Glutamatergic neuron (in vitro differentiated cells): ENCODE data around the gene AFG3L2. TPM values are rescaled to one million over a fixed set of nuclear protein-coding genes. Genes with fewer than 3 reads are reported as not detected.

Source experiments
- DNase-seq: peaks from one replicate; pipeline ENCODE4 v3.0.0; 2022
- H3K27ac Mint-ChIP-seq: one replicate; pipeline ENCODE4 v1.8.0; 2020; ENCODE audit warnings: mild to moderate bottlenecking, mixed read lengths, inconsistent platforms; ENCODE audit not compliant: unreplicated experiment
- H3K27me3 Mint-ChIP-seq: one replicate; pipeline ENCODE4 v1.8.0; 2020; ENCODE audit warnings: mild to moderate bottlenecking, moderate library complexity, mixed read lengths, inconsistent platforms; ENCODE audit not compliant: unreplicated experiment
- H3K36me3 Mint-ChIP-seq: one replicate; pipeline ENCODE4 v1.8.0; 2020; ENCODE audit warnings: mild to moderate bottlenecking, mixed read lengths, inconsistent platforms; ENCODE audit not compliant: unreplicated experiment
- H3K4me1 Mint-ChIP-seq: one replicate; pipeline ENCODE4 v1.8.0; 2020; ENCODE audit warnings: mild to moderate bottlenecking, low read depth, mixed read lengths, inconsistent platforms; ENCODE audit not compliant: unreplicated experiment
- H3K4me3 Mint-ChIP-seq: one replicate; pipeline ENCODE4 v1.8.0; 2020; ENCODE audit warnings: mild to moderate bottlenecking, mixed read lengths, inconsistent platforms; ENCODE audit not compliant: unreplicated experiment
- H3K9me3 Mint-ChIP-seq: one replicate; pipeline ENCODE4 v1.8.0; 2020; ENCODE audit warnings: mild to moderate bottlenecking, moderate library complexity, mixed read lengths, inconsistent platforms; ENCODE audit not compliant: unreplicated experiment
- CTCF ChIP-seq: fragments of 200-600 bp; sonication (generic); IDR thresholded peaks from one replicate; pipeline ENCODE4 v1.5.0; 2021; ENCODE audit not compliant: partially characterized antibody, unreplicated experiment
- total RNA-seq: library from RNA; stranded (reverse); fragmentation: NEBNext Ultra II Directional; extraction: Animal tissue kit (Norgen Biotek cat#: 25700); gene quantifications from one replicate; pipeline ENCODE4 v1.2.1, GENCODE V29; 2021; ENCODE audit not compliant: unreplicated experiment

Gene AFG3L2
- total RNA-seq, 1 donor from 2014 or later, result 46.7 TPM

GRCh38 chr18:12397254-12397653 is 20.2 kb upstream of the AFG3L2 start:
- Mint-ChIP-seq H3K9me3 (peaks cover 4% of the 10 kb centered on the region), H3K27ac (no peak overlapping the region), H3K27me3 (peaks cover 3% of the 10 kb centered on the region), H3K36me3 (no peaks in the 10 kb centered on the region), H3K4me1 (no peaks in the 10 kb centered on the region), H3K4me3 (no peak overlapping the region)
- DNase-seq, result no peak
- TF ChIP-seq CTCF, result no peak

GRCh38 chr18:12394428-12394827 is 17.4 kb upstream of the AFG3L2 start:
- no peak overlapping the region for H3K4me3 Mint-ChIP-seq
- no peak for TF ChIP-seq CTCF
- DNase-seq, result no peak
- peaks cover 2% of the 10 kb centered on the region for H3K9me3 Mint-ChIP-seq
- H3K27me3 Mint-ChIP-seq, result no peaks in the 10 kb centered on the region
- no peaks in the 10 kb centered on the region for H3K36me3 Mint-ChIP-seq
- H3K4me1 Mint-ChIP-seq, result no peaks in the 10 kb centered on the region
- H3K27ac Mint-ChIP-seq, result no peak overlapping the region

DNA sequence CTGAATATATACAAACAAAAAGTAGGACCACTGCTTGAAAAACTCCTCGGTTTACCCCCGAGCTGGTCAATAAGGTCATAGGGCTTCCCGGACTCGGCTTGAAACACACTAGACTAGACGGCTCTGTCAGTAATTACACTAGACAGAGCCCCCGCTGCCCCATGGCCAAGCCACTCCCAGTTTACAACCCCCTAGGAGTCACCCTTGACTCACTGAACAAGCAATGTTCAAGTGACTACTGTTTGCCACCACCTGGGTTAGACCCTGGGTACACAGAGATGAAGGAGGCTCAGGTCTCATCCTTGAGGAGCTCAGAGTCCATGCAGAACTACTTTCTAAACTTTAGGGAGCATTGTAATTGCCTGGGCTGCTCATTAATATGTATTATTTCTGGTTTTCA is 17.0 kb upstream of the AFG3L2 start:
- H3K36me3 Mint-ChIP-seq, result no peaks in the 10 kb centered on the region
- no peak overlapping the region for H3K4me3 Mint-ChIP-seq
- DNase-seq, result no peak
- H3K27ac Mint-ChIP-seq, result no peak overlapping the region
- H3K4me1 Mint-ChIP-seq, result no peaks in the 10 kb centered on the region
- TF ChIP-seq CTCF, result no peak
- no peaks in the 10 kb centered on the region for H3K27me3 Mint-ChIP-seq
- H3K9me3 Mint-ChIP-seq, result peaks cover 2% of the 10 kb centered on the region

GRCh38 chr18:12393510-12393909 is 16.5 kb upstream of the AFG3L2 start:
- Mint-ChIP-seq H3K27ac (no peak overlapping the region), H3K4me3 (no peak overlapping the region), H3K36me3 (no peaks in the 10 kb centered on the region), H3K27me3 (no peaks in the 10 kb centered on the region), H3K9me3 (peaks cover 2% of the 10 kb centered on the region), H3K4me1 (no peaks in the 10 kb centered on the region)
- DNase-seq, result no peak
- TF ChIP-seq CTCF, result no peak

GRCh38 chr18:12391487-12392165 is 14.6 kb upstream of the AFG3L2 start:
- no peak overlapping the region for H3K4me3 Mint-ChIP-seq
- no peaks in the 10 kb centered on the region for H3K4me1 Mint-ChIP-seq
- no peaks in the 10 kb centered on the region for H3K9me3 Mint-ChIP-seq
- no peaks in the 10 kb centered on the region for H3K27me3 Mint-ChIP-seq
- TF ChIP-seq CTCF, result peak; percentile 63
- H3K36me3 Mint-ChIP-seq, result no peaks in the 10 kb centered on the region
- DNase-seq, result peak; percentile 70
- H3K27ac Mint-ChIP-seq, result no peak overlapping the region
